ENCODE results near the gene KLF13. TPM values are rescaled to one million over a fixed set of nuclear protein-coding genes. Genes with fewer than 3 reads are reported as not detected.

Gene KLF13
- total and polyA plus RNA-seq, 2 donors (not counting 1 experiment from before 2014, with no cell fraction given), result 65.5 to 140 TPM

- intact Hi-C loops (cut with micrococcal nuclease), result no loop called here
- ChIA-PET POLR2A (no interaction called here), CTCF (interaction anchor here (0.9 to 1.2 kb wide), 2 partner anchors 103 to 121 kb away, joined by 3 read pairs; no protein-coding TSS in a partner anchor)
- H3K79me2 ChIP-seq (ENCODE audit: control insufficient read depth, insufficient read depth, low read length), result peaks cover 83% of the 10 kb centered on the region
- Mint-ChIP-seq H3K4me1 (peaks cover 72% of the 10 kb centered on the region), H3K9me3 (ENCODE audit: insufficient read depth) (no peaks in the 10 kb centered on the region), H3K27ac (peak overlapping the region; percentile 51), H3K27me3 (no peaks in the 10 kb centered on the region), H3K4me3 (peak overlapping the region; percentile 91)
- peak overlapping the region; percentile 43 to 97 for H3K27ac ChIP-seq (ENCODE audit: low read length in 2 of 2)
- H2AFZ ChIP-seq (ENCODE audit: insufficient read depth, low read depth, low read length, poor library complexity, severe bottlenecking), result no peak overlapping the region
- no peak for TF ChIP-seq EZH2 (IDR thresholded peaks at IDR 0.05; ENCODE audit: borderline replicate concordance, insufficient read depth, low read depth, low read length, poor library complexity, severe bottlenecking)
- TF ChIP-seq CTCF (IDR thresholded peaks at IDR 0.05), result no peak
- H3K9me3 ChIP-seq (ENCODE audit: control extremely low read depth in 1 of 3, control insufficient read depth in 2 of 3, insufficient read depth in 1 of 3, low read length in 2 of 3), result no peaks in the 10 kb centered on the region
- no peak for ATAC-seq (ENCODE audit: low read depth)
- 70% methylated on average over 3 of the region's 5 CpGs for WGBS (ENCODE audit: insufficient coverage)
- peak overlapping the region; percentile 28 for H3K9ac ChIP-seq (ENCODE audit: low read length)
- H3K36me3 ChIP-seq (replicated peaks in 1 of 2; ENCODE audit: control extremely low read depth in 1 of 2, control insufficient read depth in 1 of 2, extremely low read depth in 1 of 2, insufficient read depth in 2 of 2, low read length in 1 of 2), result peaks cover 4 to 21% of the 10 kb centered on the region in 2 experiments
- H3K27me3 ChIP-seq (replicated peaks in 1 of 4; ENCODE audit: control extremely low read depth in 1 of 4, control insufficient read depth in 3 of 4, insufficient read depth in 4 of 4, low read length in 3 of 4), result no peaks in the 10 kb centered on the region
- H4K20me1 ChIP-seq (ENCODE audit: control insufficient read depth, insufficient read depth, low read length, poor library complexity, severe bottlenecking), result peaks cover 84% of the 10 kb centered on the region
- H3K4me3 ChIP-seq (ENCODE audit: control extremely low read depth in 1 of 5, extremely low read depth in 1 of 5, insufficient read depth in 1 of 5, low read depth in 2 of 5, low read length in 4 of 5), result peak overlapping the region in 3 of 5 experiments; percentile 3 to 10 (median 8)
- H3K4me1 ChIP-seq (ENCODE audit: control insufficient read depth in 2 of 2, insufficient read depth in 2 of 2, low read length in 2 of 2), result peaks cover 69 to 75% of the 10 kb centered on the region in 2 donors
- no peak for DNase-seq
- peak overlapping the region; percentile 75 for H3K4me2 ChIP-seq (replicated peaks; ENCODE audit: low read depth, low read length, poor library complexity, severe bottlenecking)
Measured at GRCh38 chr15:31331389-31331788, 4.8 kb downstream of the KLF13 start.

GRCh38 chr15:31332020-31332680 is 5.5 kb downstream of the KLF13 start:
- POLR2A ChIA-PET, result no interaction called here
- peak overlapping the region; percentile 91 for H3K4me3 Mint-ChIP-seq
- Histone ChIP-seq H3K79me2 (ENCODE audit: control insufficient read depth, insufficient read depth, low read length) (peaks cover 91% of the 10 kb centered on the region), H3K9ac (ENCODE audit: low read length) (no peak overlapping the region), H3K27me3 (replicated peaks in 1 of 4; ENCODE audit: control extremely low read depth in 1 of 4, control insufficient read depth in 3 of 4, insufficient read depth in 4 of 4, low read length in 3 of 4) (no peaks in the 10 kb centered on the region), H3K4me2 (replicated peaks; ENCODE audit: low read depth, low read length, poor library complexity, severe bottlenecking) (peak overlapping the region; percentile 75), H4K20me1 (ENCODE audit: control insufficient read depth, insufficient read depth, low read length, poor library complexity, severe bottlenecking) (peaks cover 91% of the 10 kb centered on the region), H2AFZ (ENCODE audit: insufficient read depth, low read depth, low read length, poor library complexity, severe bottlenecking) (no peak overlapping the region), H3K4me3 (ENCODE audit: control extremely low read depth in 1 of 5, extremely low read depth in 1 of 5, insufficient read depth in 1 of 5, low read depth in 2 of 5, low read length in 4 of 5) (peak overlapping the region in 1 of 5 experiments; percentile 3), H3K9me3 (ENCODE audit: control extremely low read depth in 1 of 3, control insufficient read depth in 2 of 3, insufficient read depth in 1 of 3, low read length in 2 of 3) (no peaks in the 10 kb centered on the region), H3K4me1 (ENCODE audit: control insufficient read depth in 2 of 2, insufficient read depth in 2 of 2, low read length in 2 of 2) (peaks cover 77 to 82% of the 10 kb centered on the region in 2 donors), H3K27ac (ENCODE audit: low read length in 2 of 2) (peak overlapping the region in 1 of 2 donors; percentile 46), H3K36me3 (replicated peaks in 1 of 2; ENCODE audit: control extremely low read depth in 1 of 2, control insufficient read depth in 1 of 2, extremely low read depth in 1 of 2, insufficient read depth in 2 of 2, low read length in 1 of 2) (peaks cover 4 to 22% of the 10 kb centered on the region in 2 experiments)
- intact Hi-C loops (cut with micrococcal nuclease), result no loop called here
- no peak for ATAC-seq (ENCODE audit: low read depth)
- CTCF ChIA-PET, result interaction anchor here (0.9 to 1.2 kb wide), 3 partner anchors 102 to 122 kb away, joined by 3 read pairs; no protein-coding TSS in a partner anchor
- H3K4me1 Mint-ChIP-seq, result peaks cover 79% of the 10 kb centered on the region
- DNase-seq, result no peak
- TF ChIP-seq CTCF (IDR thresholded peaks at IDR 0.05) (no peak), EZH2 (IDR thresholded peaks at IDR 0.05; ENCODE audit: borderline replicate concordance, insufficient read depth, low read depth, low read length, poor library complexity, severe bottlenecking) (no peak)
- WGBS (ENCODE audit: insufficient coverage), result 83% methylated on average over 1 of the region's 9 CpGs
- H3K27ac Mint-ChIP-seq, result peak overlapping the region; percentile 51
- no peaks in the 10 kb centered on the region for H3K9me3 Mint-ChIP-seq (ENCODE audit: insufficient read depth)
- no peaks in the 10 kb centered on the region for H3K27me3 Mint-ChIP-seq

Measured in B cell (primary cell).